ENCODE data around the gene FIG4. TPM values are rescaled to one million over a fixed set of nuclear protein-coding genes. Genes with fewer than 3 reads are reported as not detected.

FIG4 gene
- total RNA-seq, 2 donors from 2014 or later = 12.2 to 17.2 TPM

DNA sequence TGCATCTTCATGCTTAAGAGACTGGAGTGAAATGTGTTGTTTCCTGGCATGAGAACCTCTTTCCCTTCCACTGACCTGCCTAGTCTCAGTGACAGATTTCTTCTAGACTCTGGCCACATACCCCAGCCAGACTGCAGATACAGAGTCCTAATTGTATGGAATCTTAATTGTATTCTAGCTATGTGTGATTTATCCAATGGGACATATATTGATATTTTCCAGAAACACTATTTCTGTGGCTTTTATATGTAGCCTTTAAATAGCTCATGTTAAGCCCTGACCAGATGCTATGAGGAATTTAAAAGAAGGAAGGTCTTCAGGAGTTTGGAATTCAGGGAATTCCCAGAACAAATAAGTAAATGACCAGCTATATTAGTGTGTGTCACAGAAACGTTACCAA, 99.0 kb downstream of the FIG4 start:
- TF ChIP-seq, protein P1, sequence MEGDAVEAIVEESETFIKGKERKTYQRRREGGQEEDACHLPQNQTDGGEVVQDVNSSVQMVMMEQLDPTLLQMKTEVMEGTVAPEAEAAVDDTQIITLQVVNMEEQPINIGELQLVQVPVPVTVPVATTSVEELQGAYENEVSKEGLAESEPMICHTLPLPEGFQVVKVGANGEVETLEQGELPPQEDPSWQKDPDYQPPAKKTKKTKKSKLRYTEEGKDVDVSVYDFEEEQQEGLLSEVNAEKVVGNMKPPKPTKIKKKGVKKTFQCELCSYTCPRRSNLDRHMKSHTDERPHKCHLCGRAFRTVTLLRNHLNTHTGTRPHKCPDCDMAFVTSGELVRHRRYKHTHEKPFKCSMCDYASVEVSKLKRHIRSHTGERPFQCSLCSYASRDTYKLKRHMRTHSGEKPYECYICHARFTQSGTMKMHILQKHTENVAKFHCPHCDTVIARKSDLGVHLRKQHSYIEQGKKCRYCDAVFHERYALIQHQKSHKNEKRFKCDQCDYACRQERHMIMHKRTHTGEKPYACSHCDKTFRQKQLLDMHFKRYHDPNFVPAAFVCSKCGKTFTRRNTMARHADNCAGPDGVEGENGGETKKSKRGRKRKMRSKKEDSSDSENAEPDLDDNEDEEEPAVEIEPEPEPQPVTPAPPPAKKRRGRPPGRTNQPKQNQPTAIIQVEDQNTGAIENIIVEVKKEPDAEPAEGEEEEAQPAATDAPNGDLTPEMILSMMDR (IDR thresholded peaks at IDR 0.05) = no peak
- no peaks in the 10 kb centered on the region for H3K4me1 ChIP-seq
- no peaks in the 10 kb centered on the region for H3K36me3 ChIP-seq
- H3K4me3 ChIP-seq = no peak overlapping the region
- H3K27ac ChIP-seq = no peak overlapping the region
- H3K9ac ChIP-seq (ENCODE audit: low read depth in 2 of 2, low read length in 2 of 2) = no peak overlapping the region
- no peaks in the 10 kb centered on the region for H3K27me3 ChIP-seq
- no peaks in the 10 kb centered on the region for H3K9me3 ChIP-seq
- no peak for DNase-seq
- intact Hi-C loops (cut with DNase I) = no loop called here

DNA sequence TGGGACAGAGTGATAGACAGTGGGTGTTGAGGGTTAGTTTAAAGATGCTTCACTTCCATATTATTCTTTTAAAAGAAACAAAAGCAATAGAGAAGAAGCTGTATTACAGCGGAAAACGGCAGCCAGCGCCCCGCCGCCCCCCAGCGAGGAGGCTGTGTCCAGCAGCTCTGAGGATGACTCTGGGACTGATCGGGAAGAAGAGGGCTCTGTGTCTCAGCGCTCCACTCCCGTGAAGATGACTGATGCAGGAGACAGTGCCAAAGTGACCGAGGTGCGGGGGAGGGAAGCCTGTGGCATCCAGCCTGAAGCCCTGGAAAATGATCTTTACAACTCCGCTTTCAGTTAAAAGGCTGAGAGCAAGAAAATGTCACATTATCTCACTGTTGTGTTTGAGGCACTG, 100.2 kb downstream of the FIG4 start:
- Histone ChIP-seq H3K9me3 (no peaks in the 10 kb centered on the region), H3K27ac (no peak overlapping the region), H3K4me1 (no peaks in the 10 kb centered on the region), H3K4me3 (no peak overlapping the region), H3K9ac (ENCODE audit: low read depth in 2 of 2, low read length in 2 of 2) (no peak overlapping the region), H3K36me3 (no peaks in the 10 kb centered on the region), H3K27me3 (no peaks in the 10 kb centered on the region)
- no peak for DNase-seq
- intact Hi-C loops (cut with DNase I) = no loop called here
- TF ChIP-seq, protein P1 (IDR thresholded peaks at IDR 0.05) = no peak

DNA sequence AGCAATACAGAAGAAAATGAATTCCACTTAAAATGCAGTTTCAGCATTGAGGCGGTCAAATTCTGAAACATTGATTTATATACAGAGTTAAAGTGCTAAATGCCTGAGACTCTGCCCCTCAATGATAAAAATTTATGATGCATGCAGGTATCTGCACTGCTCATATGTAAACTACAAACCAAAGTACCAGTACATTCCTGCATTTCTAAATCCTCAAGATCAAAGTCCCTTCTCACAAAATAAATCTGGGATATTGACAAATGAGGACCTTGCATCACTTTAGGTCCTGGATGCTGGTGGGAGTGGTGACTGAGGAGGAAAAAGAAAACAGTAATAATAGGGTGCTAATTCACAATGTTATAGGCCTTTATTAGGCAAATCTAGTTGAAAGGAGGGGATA, 101.9 kb downstream of the FIG4 start:
- Histone ChIP-seq H3K4me3 (no peak overlapping the region), H3K36me3 (no peaks in the 10 kb centered on the region), H3K4me1 (no peaks in the 10 kb centered on the region), H3K9ac (ENCODE audit: low read depth in 2 of 2, low read length in 2 of 2) (no peak overlapping the region), H3K9me3 (no peaks in the 10 kb centered on the region), H3K27me3 (no peaks in the 10 kb centered on the region), H3K27ac (no peak overlapping the region)
- intact Hi-C loops (cut with DNase I) = no loop called here
- TF ChIP-seq, protein P1 (IDR thresholded peaks at IDR 0.05) = no peak
- no peak for DNase-seq

GRCh38 chr6:109793792-109794191, 102.7 kb downstream of the FIG4 start:
- Histone ChIP-seq H3K27ac (peak overlapping the region; percentile 40), H3K4me3 (no peak overlapping the region), H3K4me1 (no peaks in the 10 kb centered on the region), H3K9me3 (no peaks in the 10 kb centered on the region), H3K9ac (ENCODE audit: low read depth in 2 of 2, low read length in 2 of 2) (no peak overlapping the region), H3K36me3 (no peaks in the 10 kb centered on the region), H3K27me3 (no peaks in the 10 kb centered on the region)
- TF ChIP-seq, protein P1 (IDR thresholded peaks at IDR 0.05) = no peak
- peak; percentile 50 for DNase-seq
- intact Hi-C loops (cut with DNase I) = no loop called here

DNA sequence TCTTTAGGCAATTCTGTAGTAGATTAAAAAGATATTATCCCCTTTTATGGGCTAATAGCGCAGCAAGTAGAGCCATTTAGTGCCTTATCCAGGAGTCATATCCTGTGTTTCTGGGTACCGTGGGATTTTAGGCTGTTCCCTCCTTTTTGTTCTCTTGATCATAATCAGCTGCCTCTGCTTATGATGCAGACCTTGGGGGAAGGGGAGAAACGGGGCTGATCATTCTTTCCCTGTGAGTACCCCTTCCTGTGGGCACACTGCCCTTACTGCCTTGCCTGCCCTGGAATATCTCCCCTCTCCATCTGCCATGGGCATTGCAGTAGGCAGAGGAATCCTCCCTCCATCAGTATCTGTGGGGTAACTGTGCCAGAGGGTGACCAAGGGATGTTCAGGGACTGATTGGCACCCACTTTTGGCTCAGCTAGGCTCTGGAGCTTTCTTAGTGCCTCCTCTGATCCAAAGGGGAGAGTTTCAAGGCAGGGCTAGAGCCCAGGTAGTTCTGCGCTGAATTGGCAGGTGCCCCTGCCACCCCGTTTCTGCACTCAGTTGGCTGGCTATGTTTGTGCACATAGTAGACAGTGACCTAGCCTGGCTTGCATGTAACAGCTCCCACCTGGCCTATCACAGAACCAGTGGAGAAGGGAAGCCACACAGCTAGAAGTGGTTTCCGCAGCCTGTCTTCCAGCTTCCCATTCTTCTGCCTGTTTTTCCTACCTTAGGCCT, 103.3 kb downstream of the FIG4 start:
- intact Hi-C loops (cut with DNase I) = no loop called here
- Histone ChIP-seq H3K36me3 (no peaks in the 10 kb centered on the region), H3K9ac (ENCODE audit: low read depth in 2 of 2, low read length in 2 of 2) (peak overlapping the region in 1 of 2 donors; percentile 30), H3K27ac (peak overlapping the region; percentile 40), H3K9me3 (no peaks in the 10 kb centered on the region), H3K4me1 (no peaks in the 10 kb centered on the region), H3K27me3 (no peaks in the 10 kb centered on the region), H3K4me3 (no peak overlapping the region)
- TF ChIP-seq, protein P1 (IDR thresholded peaks at IDR 0.05) = no peak
- no peak for DNase-seq

Data from colonic mucosa (tissue), 4 donors.